NCI-H1694 treated with DMSO at 0.1 percent for 48 hours (cell line): ENCODE measurements around the gene HSP90AB1.

Experiments used
- DNase-seq: peaks from one replicate; lab custom pipeline; 2025; lab: John Stamatoyannopoulos, UW

HSP90AB1 gene

DNA sequence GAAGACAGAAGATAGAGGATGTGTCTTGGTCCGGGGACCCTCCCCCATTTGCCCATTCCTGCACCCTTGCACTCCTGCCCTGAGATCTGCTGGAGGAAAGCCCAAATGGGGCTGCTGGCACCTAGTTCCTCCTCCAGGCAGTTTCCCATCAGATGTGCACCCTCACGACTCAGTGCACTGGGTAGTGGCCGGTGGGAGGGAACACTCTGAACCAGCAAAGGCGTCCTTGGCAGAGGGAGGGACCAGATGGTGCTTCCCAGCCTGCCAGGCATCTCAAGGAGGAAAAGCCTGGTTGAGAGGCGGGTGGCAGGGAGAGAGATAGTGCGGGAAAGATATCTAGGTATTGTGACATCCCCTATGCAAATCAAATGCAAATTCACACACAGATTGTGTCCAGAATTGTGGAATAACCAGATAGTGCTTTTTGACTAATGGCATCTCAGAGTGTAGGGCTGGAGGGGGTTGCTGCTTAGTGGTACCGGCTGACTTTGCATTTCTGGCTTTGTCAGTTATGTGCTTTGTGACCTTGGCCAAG, 42.9 kb downstream of the HSP90AB1 start:
- peak; percentile 29 for DNase-seq

GRCh38 chr6:44291841-44292240, 44.9 kb downstream of the HSP90AB1 start:
- no peak for DNase-seq

DNA sequence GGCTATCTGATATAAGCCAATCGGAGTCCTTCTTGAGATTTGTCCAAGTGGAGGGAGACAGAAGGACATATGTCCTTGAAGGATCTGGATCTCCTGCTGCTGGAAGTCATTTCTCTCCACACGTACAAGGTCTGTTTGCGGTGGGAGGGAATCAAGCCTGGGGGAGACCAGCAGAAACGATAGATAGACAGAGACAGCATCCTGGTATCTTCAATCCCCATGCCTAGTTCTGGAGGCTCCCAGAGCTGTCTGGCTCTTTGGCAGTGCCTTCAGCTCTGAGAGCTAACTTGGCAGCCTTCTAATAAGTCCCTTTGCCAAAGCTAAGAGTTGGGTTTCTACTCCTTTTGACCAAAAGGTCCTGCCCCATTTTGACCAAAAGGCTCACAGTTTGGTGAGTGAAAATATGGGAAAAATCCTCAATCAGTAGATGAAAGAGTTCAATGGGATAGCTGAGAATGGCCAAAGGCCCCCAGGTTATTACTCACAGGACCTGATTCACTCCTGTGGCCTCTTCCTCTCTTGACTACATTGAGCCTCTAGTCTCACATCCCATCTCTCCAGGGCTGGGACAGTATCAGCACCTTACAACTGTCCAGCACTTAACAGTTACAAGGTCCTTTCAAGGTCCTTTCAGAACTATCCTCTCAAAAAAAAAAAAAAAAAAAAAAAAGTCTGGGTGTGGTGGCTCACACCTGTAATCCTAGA, 45.9 kb downstream of the HSP90AB1 start:
- DNase-seq: no peak

DNA sequence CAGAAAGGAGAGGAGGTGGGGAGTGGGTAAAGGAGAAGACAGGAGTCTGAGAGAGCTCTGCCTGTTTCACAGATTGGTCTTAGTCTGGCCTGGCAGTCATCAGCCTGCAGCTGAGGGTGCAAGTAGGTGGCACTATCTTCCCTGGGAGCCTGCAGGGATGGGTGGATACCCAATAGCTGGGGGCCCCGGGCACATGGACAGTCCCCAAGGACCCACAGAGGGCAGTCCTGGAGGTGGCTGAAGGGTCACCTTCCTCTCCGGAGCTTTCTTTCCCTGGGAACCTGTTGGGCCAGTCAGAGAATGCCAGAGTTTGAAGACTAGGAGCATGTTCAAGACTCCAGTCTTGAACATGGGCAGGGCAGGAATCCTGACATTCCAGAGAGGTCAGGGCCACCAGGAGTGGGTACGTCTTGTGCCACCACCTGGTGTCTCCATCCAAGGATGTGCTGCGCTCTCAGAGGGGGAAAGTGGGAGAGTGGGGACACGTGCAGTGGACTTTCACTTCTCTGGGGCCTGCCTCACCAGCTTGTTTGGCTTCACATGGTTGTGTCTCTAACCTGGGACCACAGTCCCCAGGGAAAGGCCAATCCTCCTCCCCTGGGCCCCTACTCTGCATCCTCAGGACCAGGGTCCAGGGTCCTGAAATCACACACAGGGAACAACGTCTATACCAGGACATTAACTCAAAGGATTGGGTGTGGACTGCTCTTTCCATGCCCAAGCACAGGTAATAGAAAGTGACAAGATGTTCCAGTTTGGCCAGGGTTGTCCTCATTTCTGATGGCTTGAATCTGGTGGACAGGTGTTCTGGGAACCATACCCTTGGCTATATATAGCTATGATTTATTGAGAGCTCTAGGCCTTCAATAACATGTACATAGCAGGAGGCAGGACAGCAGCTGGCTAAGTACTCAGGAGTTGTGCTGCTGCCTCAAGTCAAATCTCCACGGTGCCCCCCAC, 48.2 kb downstream of the HSP90AB1 start:
- no peak for DNase-seq

- peak; percentile 3 for DNase-seq
Measured at GRCh38 chr6:44297063-44298038, 50.5 kb downstream of the HSP90AB1 start.

DNA sequence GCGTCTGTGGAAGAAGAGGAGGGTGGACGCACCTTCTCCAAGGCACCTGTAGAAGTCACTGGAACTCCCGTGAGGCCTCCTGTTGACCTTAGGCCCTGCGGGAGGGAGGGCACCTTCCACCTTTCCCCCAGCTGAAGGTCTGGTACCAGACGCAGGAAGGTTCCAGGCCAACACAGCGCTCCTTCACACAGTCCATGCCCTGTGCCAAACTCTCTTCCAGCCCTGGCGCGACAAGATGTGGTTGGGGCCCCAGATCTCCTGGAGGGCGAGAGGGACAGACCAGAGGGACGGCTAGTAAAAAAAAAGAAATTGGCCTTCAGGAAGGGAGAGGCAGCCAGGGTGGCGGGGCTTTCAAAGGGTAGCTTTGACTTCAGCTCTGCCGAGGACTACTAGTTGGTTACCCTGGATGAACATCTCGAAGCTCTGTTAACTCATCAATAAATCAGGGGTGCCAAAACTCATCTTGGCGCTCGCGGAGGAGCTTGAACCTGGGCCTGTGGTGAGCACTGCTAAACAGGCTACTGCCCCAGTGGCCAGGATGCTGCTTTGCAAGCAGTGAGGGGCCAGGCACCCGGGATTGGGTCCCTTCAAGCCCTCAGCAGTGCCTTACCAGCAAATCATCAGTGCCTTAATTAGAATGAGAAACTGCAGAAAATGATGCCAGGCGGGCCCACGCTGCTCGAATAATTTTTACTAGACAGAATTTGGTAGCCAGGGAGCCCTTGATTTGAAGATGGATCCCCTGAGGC, 51.3 kb downstream of the HSP90AB1 start:
- DNase-seq: no peak

GRCh38 chr6:44298864-44299263, 52.0 kb downstream of the HSP90AB1 start:
- DNase-seq: no peak

GRCh38 chr6:44300292-44300823, 53.5 kb downstream of the HSP90AB1 start:
- DNase-seq: no peak

DNA sequence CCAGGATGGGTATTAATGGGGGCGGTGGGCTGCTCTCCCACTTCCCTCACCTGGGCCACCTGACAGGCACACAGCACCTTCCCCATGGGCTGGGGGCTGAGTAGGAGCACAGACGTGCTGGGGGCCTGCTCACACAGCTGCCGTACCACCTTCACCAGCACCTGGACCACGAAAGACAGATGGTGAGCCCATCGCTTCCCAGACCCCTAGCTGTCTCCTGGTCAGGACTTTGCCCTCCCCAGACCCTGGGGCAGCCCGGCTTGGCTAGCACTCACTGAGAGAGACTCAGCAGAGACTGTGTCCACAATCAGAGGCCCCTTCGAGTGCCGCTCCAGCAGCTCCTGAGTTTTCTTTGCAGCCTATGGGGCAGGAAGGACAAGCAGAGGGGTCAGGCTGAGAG, 54.2 kb downstream of the HSP90AB1 start:
- DNase-seq: no peak

GRCh38 chr6:44301782-44302564, 55.1 kb downstream of the HSP90AB1 start:
- DNase-seq: no peak

GRCh38 chr6:44302856-44303255, 56.0 kb downstream of the HSP90AB1 start:
- DNase-seq: no peak
